NOMO-1 treated with dmso at 0.1 percent for 144 hours (cell line): ENCODE results near the gene UBE2R2.
"Not testable (repeated sequence)": the region's sequence is repeated elsewhere in the genome, so short reads cannot be mapped to it uniquely, and the experiment has no call there.

Experiments used
- DNase-seq: peaks from one replicate; lab custom pipeline; 2025; ENCODE audit not compliant: unreplicated experiment; lab: John Stamatoyannopoulos, UW

The UBE2R2 gene

DNA sequence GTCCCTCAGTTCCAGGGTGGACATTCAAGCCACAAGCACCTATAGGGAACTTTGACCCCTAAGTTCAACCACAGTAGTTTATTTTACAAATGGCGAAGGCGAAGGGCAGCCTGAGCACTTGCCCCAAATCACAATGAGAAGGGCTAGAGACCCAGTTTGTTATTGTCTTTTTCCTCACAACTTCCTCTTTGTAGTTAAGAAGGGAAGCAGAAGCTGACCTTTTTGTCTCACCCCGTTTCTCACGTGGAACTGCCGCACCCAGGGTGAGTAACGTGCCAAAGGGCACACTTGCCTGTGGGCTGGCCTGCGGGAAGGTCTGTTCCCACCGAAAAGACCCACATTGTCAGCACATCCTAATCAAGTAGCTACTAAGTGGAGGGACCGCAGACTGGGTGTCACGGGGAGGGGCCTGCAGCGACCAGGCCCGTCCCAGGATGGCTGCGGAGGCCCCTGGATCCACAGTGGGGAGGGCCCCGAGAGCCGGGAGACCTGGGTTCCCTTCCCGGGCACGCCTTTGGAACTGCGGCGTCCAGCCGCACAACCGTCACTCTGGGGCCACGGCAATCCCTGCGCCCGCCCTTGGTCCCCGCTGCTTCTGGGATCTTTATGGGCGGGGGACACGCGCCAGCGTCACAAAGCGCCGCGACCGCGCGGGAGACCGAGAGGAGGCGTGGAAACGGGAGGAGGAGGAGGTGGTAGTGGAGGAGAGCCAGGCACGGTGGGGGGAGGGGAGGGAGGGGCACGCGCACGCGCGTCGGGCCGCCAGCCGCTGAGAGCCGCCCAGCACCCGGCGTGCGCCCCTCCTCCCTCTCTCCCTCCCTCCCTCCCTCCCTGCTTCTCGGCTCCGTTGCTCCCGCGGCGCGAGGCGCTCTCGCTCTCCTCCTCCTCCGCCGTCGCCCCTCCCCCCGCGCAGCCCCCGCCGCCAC, at the start of gene UBE2R2:
UBE2R2 (plus strand) TSS at position 834 of the 926 bp plus-strand sequence. CDS start 598 bp downstream, outside the sequence.
- peak; percentile 95 for DNase-seq

GRCh38 chr9:33770156-33770880, 46.6 kb upstream of the UBE2R2 start:
- not testable (repeated sequence) for DNase-seq

DNA sequence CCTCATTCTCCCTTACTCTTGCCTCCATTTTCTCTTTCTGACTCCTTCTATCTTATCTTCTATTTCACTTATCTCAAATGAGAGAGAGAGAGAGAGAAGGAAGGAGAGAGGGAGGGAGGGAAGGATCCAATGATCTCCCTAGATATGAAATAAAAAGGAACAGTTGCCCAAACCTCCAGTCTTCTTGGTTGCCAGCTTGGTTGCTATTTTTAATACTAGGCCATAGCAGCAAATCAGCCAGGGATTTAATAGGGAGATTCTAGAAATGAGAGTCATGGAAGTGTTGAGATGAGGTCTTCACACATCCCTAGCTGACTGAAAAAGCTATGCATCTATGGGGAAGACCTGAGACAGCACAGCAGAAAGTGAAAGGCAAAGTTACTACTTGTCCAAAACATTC, 43.8 kb upstream of the UBE2R2 start:
- not testable (repeated sequence) for DNase-seq

GRCh38 chr9:33774074-33774659, 42.8 kb upstream of the UBE2R2 start:
- DNase-seq = not testable (repeated sequence)

DNA sequence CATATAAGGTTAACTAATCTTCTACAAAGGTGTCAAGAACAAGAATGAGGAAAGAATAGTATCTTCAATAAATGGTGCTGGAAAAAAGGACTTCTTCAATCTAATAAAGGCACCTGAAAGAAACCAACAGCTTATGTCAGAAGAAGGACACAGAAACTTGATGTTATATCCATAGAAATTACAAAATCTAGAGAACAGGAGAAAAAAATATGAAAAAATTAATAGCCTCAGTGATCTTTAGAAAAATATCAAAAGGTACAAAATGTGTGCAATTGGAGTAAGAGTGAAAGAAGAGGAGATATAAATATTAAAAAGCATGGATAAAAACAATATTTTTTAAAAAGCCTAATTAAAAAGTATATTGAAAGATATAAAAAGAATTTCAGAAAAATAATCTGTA, 40.4 kb upstream of the UBE2R2 start:
- no peak for DNase-seq

GRCh38 chr9:33778700-33779351, 38.1 kb upstream of the UBE2R2 start:
- peak; percentile 63 for DNase-seq

GRCh38 chr9:33780276-33780675, 36.7 kb upstream of the UBE2R2 start:
- no peak for DNase-seq

DNA sequence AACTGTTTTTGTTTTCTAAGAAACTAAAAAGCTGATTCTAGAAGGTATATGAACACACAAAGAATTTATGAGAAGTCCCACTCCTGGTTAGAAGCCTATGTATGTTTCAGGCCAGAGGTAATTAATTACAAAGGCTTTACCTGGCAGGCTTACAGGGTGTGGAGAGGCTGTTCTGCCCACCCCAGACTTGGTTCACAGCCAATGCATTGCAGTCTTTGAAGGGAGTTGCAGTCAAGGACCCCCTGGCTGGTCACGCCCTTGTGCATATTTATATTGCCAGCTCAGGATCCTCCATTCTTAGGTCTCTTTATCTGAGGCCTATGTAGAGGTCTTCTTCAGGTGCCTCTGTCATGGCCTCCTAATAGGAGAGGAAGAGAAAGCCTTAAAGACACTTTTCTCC, 35.2 kb upstream of the UBE2R2 start:
- no peak for DNase-seq

DNA sequence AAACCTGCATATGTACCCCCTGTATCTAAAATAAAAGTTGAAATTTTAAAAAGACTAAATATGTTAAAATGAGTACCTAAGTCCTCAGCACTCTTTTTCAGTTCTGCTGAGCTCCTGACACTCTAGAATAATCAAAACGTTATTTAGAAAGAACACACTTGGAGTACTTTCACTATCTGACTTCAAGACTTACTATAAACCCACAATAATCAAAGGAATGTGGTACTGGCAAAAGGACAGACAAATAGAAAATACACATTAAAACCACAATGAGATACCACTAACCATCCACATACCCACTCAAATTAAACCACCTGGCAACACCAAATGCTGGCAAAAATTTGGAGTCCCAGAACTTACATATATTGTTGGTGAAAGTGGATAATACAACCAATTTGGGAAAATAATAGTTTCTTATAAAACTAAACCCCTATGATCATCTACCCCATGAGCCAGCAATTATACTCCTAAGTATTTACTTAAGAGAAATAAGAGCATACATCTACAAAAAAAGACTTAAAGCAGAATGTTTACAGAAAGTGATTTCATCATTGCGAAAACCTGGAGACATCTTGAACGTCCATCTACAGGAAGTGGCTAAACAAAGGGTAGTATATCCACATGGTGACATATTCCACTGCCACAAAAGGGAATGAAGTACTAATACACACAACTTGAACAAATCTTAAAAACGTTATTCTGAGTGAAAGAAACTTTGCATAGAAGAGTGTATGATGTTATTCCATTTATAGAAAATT, 34.4 kb upstream of the UBE2R2 start:
- no peak for DNase-seq

DNA sequence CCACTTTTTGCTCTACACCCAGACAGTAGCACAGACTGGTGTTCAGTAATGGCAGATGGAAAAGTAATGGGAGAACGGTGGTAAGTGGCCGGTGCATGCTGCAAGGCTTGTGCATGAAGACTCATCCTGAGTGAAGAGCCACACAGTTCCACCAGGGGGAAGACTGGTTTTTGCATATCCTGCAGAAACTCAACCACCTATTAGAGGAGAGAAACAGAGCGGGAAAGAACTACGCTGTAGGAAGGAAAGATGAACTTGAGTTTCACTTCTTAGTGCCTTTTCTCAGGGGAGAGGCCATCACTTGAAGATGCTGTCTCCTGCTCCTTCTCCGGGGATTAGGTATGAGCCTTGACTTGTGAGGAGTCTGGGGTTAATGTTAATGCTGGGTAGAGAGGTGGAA, 31.0 kb upstream of the UBE2R2 start:
- no peak for DNase-seq

GRCh38 chr9:33786681-33787080, 30.3 kb upstream of the UBE2R2 start:
- DNase-seq = no peak

GRCh38 chr9:33787839-33788238, 29.1 kb upstream of the UBE2R2 start:
- DNase-seq = no peak

- not testable (repeated sequence) for DNase-seq
Observed at GRCh38 chr9:33789429-33789828, 27.5 kb upstream of the UBE2R2 start.

DNA sequence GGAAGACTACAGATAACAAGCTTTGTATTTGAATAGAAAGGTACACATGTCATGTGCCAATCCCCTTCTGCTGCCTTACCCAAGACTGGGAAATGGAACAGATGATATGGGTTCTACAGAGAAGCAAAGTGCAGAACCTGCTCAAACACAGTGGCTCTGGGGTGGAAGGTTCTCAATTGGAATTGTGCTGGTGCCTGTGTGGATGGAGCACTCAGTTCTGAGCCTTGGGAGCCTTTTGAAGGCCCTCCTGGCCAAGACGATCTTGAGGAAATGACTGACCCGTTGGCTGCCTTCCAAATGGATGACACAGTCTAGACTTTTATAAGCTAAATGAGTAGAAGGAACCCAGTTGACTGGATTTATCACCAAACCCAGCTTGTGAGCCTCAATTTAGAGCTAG, 25.8 kb upstream of the UBE2R2 start:
- no peak for DNase-seq

GRCh38 chr9:33793496-33793895, 23.5 kb upstream of the UBE2R2 start:
- DNase-seq = not testable (repeated sequence)

- DNase-seq = no peak
Observed at GRCh38 chr9:33794560-33794959, 22.4 kb upstream of the UBE2R2 start.

DNA sequence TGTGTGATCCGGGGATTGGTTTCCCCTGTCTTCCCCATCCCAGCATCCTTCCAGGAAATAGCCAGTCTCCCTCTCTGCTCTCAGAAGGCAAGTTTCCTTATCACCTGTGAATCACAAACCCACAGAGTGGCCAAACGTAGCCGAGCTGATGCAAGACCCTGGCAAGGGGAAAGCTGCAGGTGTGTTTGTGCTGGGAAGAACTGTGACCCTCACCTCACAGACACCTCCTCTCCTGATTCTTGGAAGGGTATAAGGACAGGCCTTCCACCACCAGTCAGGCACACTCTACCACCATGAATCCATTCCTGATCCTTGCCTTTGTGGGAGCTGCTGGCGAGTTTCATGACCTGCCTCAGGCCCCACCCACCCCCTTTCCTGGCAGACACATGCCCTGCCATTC, 21.7 kb upstream of the UBE2R2 start, which contains the start of gene PRSS3:
PRSS3 (plus strand) TSS at position 281 of the 400 bp plus-strand sequence; CDS start at position 294, 13 bp downstream.
- no peak for DNase-seq

DNA sequence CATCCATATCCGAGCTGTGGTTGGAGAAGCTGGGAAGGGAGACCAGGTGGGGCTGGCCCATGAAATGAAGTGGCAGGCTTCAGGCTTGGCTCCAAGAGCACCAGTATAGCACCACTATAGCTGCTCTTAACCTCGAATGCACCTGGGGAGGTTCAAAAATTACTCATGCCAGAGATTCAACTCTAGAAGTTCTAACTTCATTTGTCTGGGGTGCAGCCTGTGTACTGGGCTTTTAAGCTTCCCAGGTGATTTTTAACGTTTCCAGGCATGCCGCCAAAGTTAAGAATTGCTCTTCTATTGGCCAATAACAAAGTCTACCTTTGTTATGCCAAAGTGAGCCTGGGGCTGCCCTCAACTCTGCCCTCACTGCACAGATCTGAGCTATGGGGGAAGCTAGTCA, 21.1 kb upstream of the UBE2R2 start:
- no peak for DNase-seq

- DNase-seq = not testable (repeated sequence)
Observed at GRCh38 chr9:33796679-33797078, 20.3 kb upstream of the UBE2R2 start.

DNA sequence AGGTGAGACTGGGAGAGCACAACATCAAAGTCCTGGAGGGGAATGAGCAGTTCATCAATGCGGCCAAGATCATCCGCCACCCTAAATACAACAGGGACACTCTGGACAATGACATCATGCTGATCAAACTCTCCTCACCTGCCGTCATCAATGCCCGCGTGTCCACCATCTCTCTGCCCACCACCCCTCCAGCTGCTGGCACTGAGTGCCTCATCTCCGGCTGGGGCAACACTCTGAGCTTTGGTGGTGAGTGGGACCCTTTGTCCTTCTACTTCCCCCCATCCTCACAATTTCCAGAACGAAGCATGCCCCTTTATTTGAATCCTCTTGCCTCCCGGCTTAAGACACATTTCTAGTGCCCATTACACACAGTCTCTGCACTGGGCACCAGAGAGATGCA, 19.1 kb upstream of the UBE2R2 start:
- DNase-seq = no peak
